SU-DHL-6 (cell line): ENCODE measurements around the gene MAN1A2.

ENCODE experiments used
- H2AFZ ChIP-seq: fragments of 200-600 bp; sonication (generic); 2 replicates; pipeline ENCODE4 v1.6.1; 2014; ENCODE audit warnings: low read depth, mild to moderate bottlenecking, moderate library complexity, mixed read lengths, antibody characterized with exemption, low read length; ENCODE audit not compliant: severe bottlenecking
- H3F3A ChIP-seq: fragments of 200-600 bp; shearing (Covaris generic); 2 replicates; pipeline ENCODE4 v1.6.0; 2016; ENCODE audit warnings: antibody characterized with exemption, mild to moderate bottlenecking; ENCODE audit not compliant: insufficient read depth
- H3K27ac ChIP-seq: fragments of 200-600 bp; sonication (generic); 2 replicates; pipeline ENCODE4 v1.5.1; 2016; ENCODE audit warnings: low read depth, mild to moderate bottlenecking, low read length, moderate library complexity, mixed read lengths
- H3K27me3 ChIP-seq: fragments of 200-600 bp; sonication (generic), shearing (Covaris generic); 2 replicates; pipeline ENCODE4 v1.6.0; 2014; ENCODE audit warnings: mild to moderate bottlenecking, low read length
- H3K36me3 ChIP-seq: fragments of 200-600 bp; sonication (generic); 2 replicates; pipeline ENCODE4 v1.6.1; 2014; ENCODE audit warnings: mild to moderate bottlenecking, low read length, mixed read lengths
- H3K4me2 ChIP-seq: fragments of 300-600, 200-600 bp; shearing (Covaris generic), sonication (generic); 2 replicates; pipeline ENCODE4 v1.6.0; 2014; ENCODE audit warnings: low read length, low read depth, mild to moderate bottlenecking; ENCODE audit not compliant: poor library complexity, severe bottlenecking
- H3K4me3 ChIP-seq: fragments of 200-600 bp; sonication (generic); 2 replicates; pipeline ENCODE4 v1.5.1; 2014; ENCODE audit warnings: antibody characterized with exemption, low read length, mild to moderate bottlenecking, mixed read lengths; ENCODE audit not compliant: insufficient read depth, poor library complexity, severe bottlenecking
- H3K79me2 ChIP-seq: fragments of 200-600 bp; sonication (generic); 2 replicates; pipeline ENCODE4 v1.6.1; 2014; ENCODE audit warnings: mild to moderate bottlenecking, low read length, moderate library complexity; ENCODE audit not compliant: insufficient read depth
- H3K9ac ChIP-seq: fragments of 200-600 bp; sonication (generic); 2 replicates; pipeline ENCODE4 v1.7.0; 2014; ENCODE audit warnings: mild to moderate bottlenecking, low read length
- H3K9me2 ChIP-seq: fragments of 200-600 bp; sonication (generic); replicated peaks from 2 replicates; pipeline ENCODE4 v1.6.1; 2014; ENCODE audit warnings: low read length; ENCODE audit not compliant: insufficient read depth
- H3K9me3 ChIP-seq: fragments of 200-600 bp; sonication (generic); 2 replicates; pipeline ENCODE4 v1.6.1; 2014; ENCODE audit warnings: low read length, mixed read lengths; ENCODE audit not compliant: insufficient read depth
- H4K20me1 ChIP-seq: fragments of 200-600 bp; sonication (generic); 2 replicates; pipeline ENCODE4 v1.6.1; 2014; ENCODE audit warnings: low read depth, mild to moderate bottlenecking, antibody characterized with exemption, low read length, moderate library complexity, mixed read lengths
- EZH2phosphoT487 ChIP-seq: fragments of 200-600 bp; sonication (generic), shearing (Covaris generic); conservative IDR thresholded peaks from 2 replicates; pipeline ENCODE4 v1.6.1; 2018; ENCODE audit warnings: mild to moderate bottlenecking, antibody characterized with exemption, low read length, moderate library complexity, mixed read lengths
- TF ChIP-seq, protein P1 (sequence below): fragments of 200-600 bp; sonication (generic); IDR thresholded peaks from one replicate; pipeline ENCODE4 v1.5.1; 2017; ENCODE audit warnings: antibody characterized with exemption, mild to moderate bottlenecking, low read length, moderate library complexity; ENCODE audit not compliant: insufficient read depth, poor library complexity, severe bottlenecking

MAN1A2 gene

DNA sequence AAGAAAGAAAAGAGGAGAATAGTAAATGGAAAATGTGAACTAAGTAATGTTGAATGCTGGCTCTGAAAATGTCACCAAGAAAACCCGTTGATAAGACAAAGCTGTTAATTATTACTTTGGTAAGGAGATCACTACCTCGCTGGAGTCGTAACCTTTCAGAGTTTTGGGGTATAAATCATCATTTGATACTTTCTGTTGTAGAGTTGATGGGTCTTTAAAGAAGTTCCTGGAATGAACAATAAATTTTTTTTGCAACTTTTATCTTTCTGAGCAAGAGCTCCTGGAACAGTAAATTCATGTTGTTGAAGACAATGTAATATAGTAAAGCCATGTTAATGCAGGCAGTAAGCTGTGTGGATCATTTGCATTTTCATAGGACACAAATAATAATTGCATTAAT is 46.2 kb downstream of the MAN1A2 start:
- Histone ChIP-seq H3K9ac (no peak overlapping the region), H3F3A (no peaks in the 10 kb centered on the region), H3K9me2 (no peaks in the 10 kb centered on the region), H3K4me3 (no peak overlapping the region), H2AFZ (no peak overlapping the region), H3K27me3 (no peaks in the 10 kb centered on the region), H3K79me2 (no peaks in the 10 kb centered on the region; the same call in 1 of the 2 replicates), H3K9me3 (no peaks in the 10 kb centered on the region), H4K20me1 (no peaks in the 10 kb centered on the region), H3K4me2 (no peak overlapping the region), H3K36me3 (peaks cover 19% of the 10 kb centered on the region; the same call in 1 of the 2 replicates), H3K27ac (no peak overlapping the region)
- no peak for TF ChIP-seq EZH2phosphoT487
- TF ChIP-seq, protein P1, sequence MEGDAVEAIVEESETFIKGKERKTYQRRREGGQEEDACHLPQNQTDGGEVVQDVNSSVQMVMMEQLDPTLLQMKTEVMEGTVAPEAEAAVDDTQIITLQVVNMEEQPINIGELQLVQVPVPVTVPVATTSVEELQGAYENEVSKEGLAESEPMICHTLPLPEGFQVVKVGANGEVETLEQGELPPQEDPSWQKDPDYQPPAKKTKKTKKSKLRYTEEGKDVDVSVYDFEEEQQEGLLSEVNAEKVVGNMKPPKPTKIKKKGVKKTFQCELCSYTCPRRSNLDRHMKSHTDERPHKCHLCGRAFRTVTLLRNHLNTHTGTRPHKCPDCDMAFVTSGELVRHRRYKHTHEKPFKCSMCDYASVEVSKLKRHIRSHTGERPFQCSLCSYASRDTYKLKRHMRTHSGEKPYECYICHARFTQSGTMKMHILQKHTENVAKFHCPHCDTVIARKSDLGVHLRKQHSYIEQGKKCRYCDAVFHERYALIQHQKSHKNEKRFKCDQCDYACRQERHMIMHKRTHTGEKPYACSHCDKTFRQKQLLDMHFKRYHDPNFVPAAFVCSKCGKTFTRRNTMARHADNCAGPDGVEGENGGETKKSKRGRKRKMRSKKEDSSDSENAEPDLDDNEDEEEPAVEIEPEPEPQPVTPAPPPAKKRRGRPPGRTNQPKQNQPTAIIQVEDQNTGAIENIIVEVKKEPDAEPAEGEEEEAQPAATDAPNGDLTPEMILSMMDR = no peak

DNA sequence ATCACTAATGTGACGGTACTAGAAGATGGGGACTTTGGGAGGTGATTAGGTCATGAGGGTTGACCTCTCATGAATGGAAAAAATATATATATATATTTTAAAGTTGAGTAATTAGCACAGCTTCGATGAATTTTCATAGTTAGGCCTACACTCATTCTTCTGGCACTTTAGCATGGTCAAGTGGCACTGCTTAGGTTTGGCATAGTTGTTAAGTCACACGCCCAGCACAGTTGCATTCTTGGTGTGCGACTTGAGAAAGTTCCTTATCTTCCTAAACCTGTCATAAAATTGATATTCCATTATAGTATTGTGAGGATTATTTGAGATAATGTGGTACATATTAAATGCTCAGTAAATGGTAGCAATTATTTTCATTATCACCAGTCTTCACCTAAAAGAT is 47.7 kb downstream of the MAN1A2 start:
- Histone ChIP-seq H2AFZ (no peak overlapping the region), H3F3A (no peaks in the 10 kb centered on the region), H3K9ac (no peak overlapping the region), H3K9me3 (no peaks in the 10 kb centered on the region), H3K4me3 (no peak overlapping the region), H3K4me2 (no peak overlapping the region), H3K36me3 (peaks cover 19% of the 10 kb centered on the region; the same call in 1 of the 2 replicates), H3K27me3 (no peaks in the 10 kb centered on the region), H3K27ac (no peak overlapping the region), H3K79me2 (no peaks in the 10 kb centered on the region; the same call in 1 of the 2 replicates), H3K9me2 (no peaks in the 10 kb centered on the region), H4K20me1 (no peaks in the 10 kb centered on the region)
- TF ChIP-seq, protein P1 = no peak
- no peak for TF ChIP-seq EZH2phosphoT487

GRCh38 chr1:117416004-117416403 is 48.8 kb downstream of the MAN1A2 start:
- TF ChIP-seq, protein P1 = no peak
- H3K79me2 ChIP-seq = no peaks in the 10 kb centered on the region; the same call in 1 of the 2 replicates
- H2AFZ ChIP-seq = no peak overlapping the region
- peaks cover 19% of the 10 kb centered on the region; the same call in 1 of the 2 replicates for H3K36me3 ChIP-seq
- no peak overlapping the region for H3K9ac ChIP-seq
- H3K27me3 ChIP-seq = no peaks in the 10 kb centered on the region
- H3F3A ChIP-seq = no peaks in the 10 kb centered on the region
- no peaks in the 10 kb centered on the region for H4K20me1 ChIP-seq
- H3K9me3 ChIP-seq = no peaks in the 10 kb centered on the region
- no peak overlapping the region for H3K27ac ChIP-seq
- H3K4me2 ChIP-seq = no peak overlapping the region
- H3K4me3 ChIP-seq = no peak overlapping the region
- H3K9me2 ChIP-seq = no peaks in the 10 kb centered on the region
